ENCODE data around the gene ANKRD28.

Gene ANKRD28

DNA sequence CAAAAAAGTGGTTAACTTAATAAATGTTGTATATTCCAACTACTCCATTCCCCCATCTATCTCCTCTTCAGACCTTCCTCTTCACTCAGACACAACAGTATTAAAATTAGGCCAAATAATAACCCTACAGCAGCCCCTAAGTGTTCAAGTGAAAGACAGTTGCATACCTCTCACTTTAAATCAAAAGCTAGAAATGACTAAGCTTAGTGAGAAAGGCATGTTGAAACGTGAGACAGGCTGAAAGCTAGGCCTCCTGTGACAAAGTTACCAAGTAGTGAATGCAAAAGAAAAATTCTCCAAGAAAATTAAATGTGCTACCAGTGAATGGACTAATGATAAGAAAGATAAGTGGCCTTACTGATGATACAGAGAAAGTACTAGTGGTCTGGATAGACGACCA, 71.7 kb downstream of the ANKRD28 start:
- no peak for DNase-seq (ENCODE audit: low read depth in 1 of 2, low spot score in 1 of 2)

GRCh38 chr3:15724446-15724845, 73.3 kb downstream of the ANKRD28 start:
- no peak for DNase-seq (ENCODE audit: low read depth in 1 of 2, low spot score in 1 of 2)

DNA sequence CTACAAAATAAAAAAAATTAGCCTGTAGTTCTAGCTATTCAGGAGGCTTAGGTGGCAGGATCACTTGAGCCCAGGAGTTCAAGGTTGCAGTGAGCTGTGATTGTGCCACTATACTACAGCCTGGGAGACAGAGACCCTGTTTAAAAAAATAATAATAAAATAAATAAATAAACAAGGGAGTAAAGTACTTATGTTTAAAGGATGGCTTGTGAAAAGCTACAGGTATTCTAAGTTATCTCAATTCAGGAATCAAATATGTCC, 74.2 kb downstream of the ANKRD28 start:
- no peak for DNase-seq (ENCODE audit: low read depth in 1 of 2, low spot score in 1 of 2)

GRCh38 chr3:15722877-15723623, 74.7 kb downstream of the ANKRD28 start:
- no peak for DNase-seq (ENCODE audit: low read depth in 1 of 2, low spot score in 1 of 2)

- DNase-seq (ENCODE audit: low read depth in 1 of 2, low spot score in 1 of 2), result no peak
Observed at GRCh38 chr3:15716178-15716577, 81.6 kb downstream of the ANKRD28 start.

DNA sequence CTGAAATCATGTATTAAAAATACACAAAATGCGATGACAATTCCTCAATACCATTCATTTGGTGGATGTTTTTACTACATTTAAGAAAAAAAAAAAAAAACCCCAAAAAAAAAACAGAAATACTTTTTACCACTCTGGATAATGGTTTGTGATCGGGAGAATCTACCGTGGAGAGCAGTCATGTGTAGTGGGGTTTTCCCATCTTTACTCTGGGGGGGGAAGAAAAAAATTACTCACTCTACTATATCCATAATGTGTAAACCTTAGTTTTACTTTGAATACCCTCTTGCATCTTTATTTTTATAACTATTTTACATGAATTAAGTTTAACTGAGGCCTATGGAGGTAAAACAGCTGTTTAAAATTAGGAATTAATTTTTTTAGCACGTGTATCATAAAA, 83.3 kb downstream of the ANKRD28 start:
- no peak for DNase-seq (ENCODE audit: low read depth in 1 of 2, low spot score in 1 of 2)

DNA sequence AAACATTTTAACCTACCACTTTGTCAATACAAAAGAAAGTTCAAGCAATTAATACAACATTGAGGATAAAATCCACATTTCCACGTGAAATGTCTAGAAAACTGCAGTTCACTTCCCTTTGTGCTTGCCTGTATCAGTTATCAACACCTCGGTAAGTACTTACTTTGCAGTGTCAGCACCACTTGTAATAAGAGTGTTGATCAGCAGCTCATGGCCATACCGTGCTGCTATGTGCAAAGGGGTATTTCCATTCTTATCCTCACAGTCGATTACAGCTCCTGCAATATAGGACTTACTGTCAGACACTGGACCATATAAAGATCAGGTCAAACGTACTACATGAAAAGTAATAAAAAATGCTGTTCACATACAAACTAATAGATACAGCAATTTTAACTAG, 84.4 kb downstream of the ANKRD28 start:
- no peak for DNase-seq (ENCODE audit: low read depth in 1 of 2, low spot score in 1 of 2)

GRCh38 chr3:15711281-15711680, 86.5 kb downstream of the ANKRD28 start:
- no peak for DNase-seq (ENCODE audit: low read depth in 1 of 2, low spot score in 1 of 2)

DNA sequence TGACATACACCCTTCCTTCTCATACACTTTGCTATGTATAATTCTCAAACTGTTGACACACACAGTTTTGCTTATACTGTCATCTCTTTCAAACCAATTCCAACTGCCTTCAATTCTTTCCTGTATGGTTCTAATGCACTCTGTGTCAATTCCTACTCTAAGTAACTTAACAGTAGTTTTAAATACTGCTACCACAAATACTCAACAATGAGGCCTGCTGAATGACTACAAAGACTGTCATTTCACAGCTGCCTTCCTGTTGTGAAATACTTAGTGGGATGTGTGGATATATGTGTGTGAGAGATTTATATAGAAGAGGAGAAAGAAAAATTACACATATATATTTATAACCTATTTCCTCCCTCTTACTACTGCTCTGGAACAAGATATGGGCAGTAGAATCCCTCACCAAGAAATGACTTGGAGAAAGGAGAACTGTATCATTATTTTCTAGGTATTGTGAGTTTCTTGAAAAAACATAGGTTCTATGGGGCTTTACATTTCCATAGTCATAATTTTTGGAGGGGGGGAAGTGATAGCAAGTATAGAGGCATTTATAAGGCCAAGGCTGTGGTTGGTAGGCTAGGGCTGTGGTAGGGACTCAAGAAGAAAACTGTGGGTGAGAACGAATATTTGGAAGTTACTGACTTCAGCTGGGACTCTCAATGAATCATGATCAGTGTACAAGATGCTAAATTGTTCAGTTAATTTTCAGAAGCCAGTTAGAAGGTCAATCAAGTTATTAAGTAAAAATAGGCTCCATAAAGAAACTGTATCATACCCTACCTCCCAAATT, 88.7 kb downstream of the ANKRD28 start:
- no peak for DNase-seq (ENCODE audit: low read depth in 1 of 2, low spot score in 1 of 2)

DNA sequence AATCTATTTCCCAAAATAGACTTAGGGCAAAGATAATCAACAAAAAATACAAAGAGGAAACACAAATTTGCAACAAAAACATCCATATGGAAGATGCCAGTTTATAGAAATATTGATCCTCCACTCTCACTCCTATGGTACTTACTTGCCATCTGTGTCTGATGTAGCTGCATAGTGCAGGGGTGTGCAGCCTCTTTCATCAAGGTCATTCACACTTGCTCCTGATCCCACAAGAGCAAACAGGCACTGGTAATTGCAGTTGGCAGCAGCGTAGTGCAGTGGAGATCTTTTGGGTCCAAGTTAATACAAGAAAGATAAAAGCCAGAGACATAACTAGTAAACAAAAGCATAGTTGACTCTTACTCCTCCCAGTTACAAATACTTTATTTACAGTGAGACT, 90.0 kb downstream of the ANKRD28 start:
- DNase-seq (ENCODE audit: low read depth in 1 of 2, low spot score in 1 of 2), result no peak

DNA sequence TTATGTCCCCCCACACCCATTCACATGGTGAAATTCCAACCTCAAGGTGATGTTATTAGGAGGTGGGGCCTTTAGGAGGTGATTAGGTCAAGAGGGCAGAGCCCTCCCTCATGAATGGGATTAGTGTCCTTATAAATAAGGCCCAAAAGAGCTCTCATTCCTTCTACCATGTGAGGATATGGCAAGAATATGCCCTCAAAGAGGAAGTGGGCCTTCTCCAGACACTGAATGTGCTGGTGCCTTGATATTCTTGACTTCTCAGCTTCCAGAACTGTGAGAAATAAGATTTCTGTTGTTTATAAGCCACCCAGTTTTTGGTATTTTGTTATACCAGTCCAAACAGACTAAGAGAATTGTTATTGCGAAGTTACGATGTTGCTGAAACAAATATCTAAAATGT, 94.4 kb downstream of the ANKRD28 start:
- DNase-seq (ENCODE audit: low read depth in 1 of 2, low spot score in 1 of 2), result no peak

GRCh38 chr3:15694628-15695027, 103.2 kb downstream of the ANKRD28 start:
- no peak for DNase-seq (ENCODE audit: low read depth in 1 of 2, low spot score in 1 of 2)

DNA sequence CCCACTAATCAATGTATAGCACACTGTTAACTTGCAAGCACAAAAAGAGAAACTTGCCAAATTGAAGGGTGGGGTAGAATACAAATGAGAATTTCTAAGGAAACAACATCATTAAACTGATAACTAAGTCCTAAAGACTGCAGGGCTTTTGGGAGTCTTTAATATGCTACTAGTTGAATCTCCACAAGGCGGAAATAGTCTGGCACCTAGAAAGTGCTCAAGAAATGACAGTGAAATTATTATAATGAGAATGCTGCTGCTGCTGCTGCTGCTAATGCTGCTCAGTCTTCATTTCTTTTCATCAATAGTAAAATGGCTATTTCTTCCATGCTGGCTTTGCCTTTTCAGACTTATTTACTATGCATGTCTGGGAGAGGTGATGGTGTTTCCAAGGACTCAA, 104.4 kb downstream of the ANKRD28 start:
- no peak for DNase-seq (ENCODE audit: low read depth in 1 of 2, low spot score in 1 of 2)

- no peak for DNase-seq (ENCODE audit: low read depth in 1 of 2, low spot score in 1 of 2)
Observed at GRCh38 chr3:15690748-15691147, 107.0 kb downstream of the ANKRD28 start.

- no peak for DNase-seq (ENCODE audit: low read depth in 1 of 2, low spot score in 1 of 2)
Observed at GRCh38 chr3:15690230-15690629, 107.5 kb downstream of the ANKRD28 start.

- no peak for DNase-seq (ENCODE audit: low read depth in 1 of 2, low spot score in 1 of 2)
Observed at GRCh38 chr3:15685927-15686326, 111.9 kb downstream of the ANKRD28 start.

DNA sequence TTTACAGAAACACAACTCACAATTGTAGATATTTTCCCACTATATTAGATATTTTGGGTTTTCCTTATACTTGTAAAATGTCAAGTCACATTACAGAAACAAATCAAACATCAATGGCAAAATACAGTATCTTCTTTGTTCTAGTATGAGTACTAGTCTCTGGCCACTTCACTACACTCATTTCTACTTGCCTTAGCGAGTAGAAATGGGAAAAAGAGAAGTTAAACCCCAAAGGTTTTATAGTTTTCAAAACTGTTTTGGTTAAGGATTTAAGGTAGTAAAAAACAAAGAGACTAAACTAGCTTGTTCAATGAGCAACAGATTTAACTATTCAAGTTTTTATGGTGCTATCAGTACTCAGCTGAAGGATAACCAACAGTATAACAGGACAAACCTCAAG, 114.5 kb downstream of the ANKRD28 start:
- no peak for DNase-seq (ENCODE audit: low read depth in 1 of 2, low spot score in 1 of 2)

- no peak for DNase-seq (ENCODE audit: low read depth in 1 of 2, low spot score in 1 of 2)
Observed at GRCh38 chr3:15682561-15683185, 115.1 kb downstream of the ANKRD28 start.

GRCh38 chr3:15681668-15682067, 116.1 kb downstream of the ANKRD28 start:
- DNase-seq (ENCODE audit: low read depth in 1 of 2, low spot score in 1 of 2), result no peak

- no peak for DNase-seq (ENCODE audit: low read depth in 1 of 2, low spot score in 1 of 2)
Observed at GRCh38 chr3:15679306-15679705, 118.5 kb downstream of the ANKRD28 start.

- no peak for DNase-seq (ENCODE audit: low read depth in 1 of 2, low spot score in 1 of 2)
Observed at GRCh38 chr3:15676259-15676658, 121.5 kb downstream of the ANKRD28 start.

GRCh38 chr3:15673536-15673935, 124.2 kb downstream of the ANKRD28 start:
- no peak for DNase-seq (ENCODE audit: low read depth in 1 of 2, low spot score in 1 of 2)

Data from stimulated activated CD4-positive, alpha-beta T cell treated with anti-CD3 and anti-CD28 coated beads, Interleukin-15, amount 100 ng/mL, for 1 hour (primary cell).